K562 (cell line): Measurements from ENCODE around the gene KLHL29. TPM values are rescaled to one million over a fixed set of nuclear protein-coding genes. Genes with fewer than 3 reads are reported as not detected.

Experiments used
- ATAC-seq: fragments of 200-7000 bp; cut with Tn5 transposase; 3 replicates; pipeline ENCODE4 v1.9.1; 2020; ENCODE audit warnings: moderate library complexity
- BruUV-seq: library from RNA; stranded (reverse); fragments of 400-500 nt; replicated peaks from 2 replicates; lab custom pipeline; 2021; lab: Mats Ljungman, UMichigan
- CTCF ChIA-PET: fragments of 300-600 bp; formaldehyde crosslinking; extraction: SDS; loops from one replicate; lab custom pipeline; 2021; ENCODE audit warnings: low intra/inter-chr PET ratio; lab: Yijun Ruan, JAX
- POLR2A ChIA-PET: fragments of 300-600, 350-650 bp; sonication (Branson Sonifier 250); formaldehyde crosslinking; extraction: SDS; loops from one replicate; lab custom pipeline; 2021; ENCODE audit warnings: antibody characterized with exemption, inconsistent platforms; lab: Yijun Ruan, JAX
- DNase-seq, 4 experiments: peaks; one replicate each; pipeline versions ENCODE4 v3.0.0 to v3.0.0-alpha.2; 2011 to 2018; ENCODE audit warnings: low spot score in 3 of 4, mixed read lengths in 3 of 4; ENCODE audit errors: extremely low read depth in 1 of 4
- FAIRE-seq: peaks from 2 replicates; lab custom pipeline; 2011; peaks lifted over from hg19 to GRCh38; lab: Jason Lieb, UNC
- H2AFZ ChIP-seq: 2 replicates; pipeline ENCODE4 v1.6.0; 2011; ENCODE audit warnings: low read depth, low read length, control low read depth, inconsistent platforms
- H3K27ac ChIP-seq: fragments of 200-600 bp; 3 replicates; pipeline ENCODE4 v1.8.0; 2011; ENCODE audit warnings: low read depth, mild to moderate bottlenecking, control low read depth, inconsistent platforms, low read length, moderate library complexity, mixed read lengths; ENCODE audit errors: extremely low read depth
- H3K27me3 ChIP-seq, 2 experiments: fragments of 300-600 bp in 1 of 2; 2 replicates in 1 of 2; 3 replicates in 1 of 2; pipeline versions ENCODE4 v1.6.0 to v1.8.0; 2011; ENCODE audit warnings: inconsistent platforms in 2 of 2, low read length in 2 of 2, mild to moderate bottlenecking in 1 of 2, mixed read lengths in 1 of 2, moderate library complexity in 1 of 2; ENCODE audit not compliant: control insufficient read depth in 2 of 2, insufficient read depth in 2 of 2
- H3K36me3 ChIP-seq: fragments of 300-600 bp; 3 replicates; pipeline ENCODE4 v1.8.0; 2011; ENCODE audit warnings: mild to moderate bottlenecking, low read length, inconsistent platforms; ENCODE audit not compliant: control insufficient read depth, insufficient read depth
- H3K4me1 ChIP-seq, 2 experiments: fragments of 200-600 bp in 1 of 2; replicated peaks in 1 of 2; 2 replicates in 1 of 2; 3 replicates in 1 of 2; pipeline versions ENCODE4 v1.5.1 to v1.8.0; 2011; ENCODE audit warnings: inconsistent platforms in 2 of 2, low read length in 2 of 2, mild to moderate bottlenecking in 1 of 2, mixed read lengths in 1 of 2, moderate library complexity in 1 of 2; ENCODE audit not compliant: control insufficient read depth in 2 of 2, insufficient read depth in 2 of 2
- H3K4me2 ChIP-seq: 2 replicates; pipeline ENCODE4 v1.6.1; 2011; ENCODE audit warnings: low read length, control low read depth, inconsistent platforms, mixed read lengths; ENCODE audit not compliant: insufficient read depth
- H3K4me3 ChIP-seq: fragments of 200-600 bp; sonication (generic), shearing (Covaris generic); 2 replicates; pipeline ENCODE4 v1.5.1; 2016; ENCODE audit warnings: control low read depth, inconsistent platforms
- H3K79me2 ChIP-seq: fragments of 200-600 bp; 3 replicates; pipeline ENCODE4 v1.8.0; 2011; ENCODE audit warnings: low read length, inconsistent platforms; ENCODE audit not compliant: control insufficient read depth, insufficient read depth
- H3K9ac ChIP-seq, 2 experiments: 2 replicates each; pipeline versions ENCODE4 v1.6.0 to v1.6.1; 2011; ENCODE audit warnings: low read depth in 2 of 2, low read length in 2 of 2, control low read depth in 1 of 2, inconsistent platforms in 1 of 2, mild to moderate bottlenecking in 1 of 2, mixed read lengths in 1 of 2; ENCODE audit not compliant: insufficient read depth in 1 of 2
- H3K9me1 ChIP-seq: one replicate; pipeline ENCODE4 v1.6.0; 2011; ENCODE audit warnings: inconsistent platforms, mild to moderate bottlenecking, low read length, moderate library complexity; ENCODE audit not compliant: control insufficient read depth, insufficient read depth
- H3K9me3 ChIP-seq: replicated peaks from 2 replicates; pipeline ENCODE4 v1.5.1; 2011; ENCODE audit warnings: low read depth, low read length, inconsistent platforms; ENCODE audit not compliant: control insufficient read depth, insufficient read depth
- H4K20me1 ChIP-seq: replicated peaks from 2 replicates; pipeline ENCODE4 v1.6.1; 2011; ENCODE audit warnings: low read length, inconsistent platforms, mixed read lengths; ENCODE audit not compliant: control insufficient read depth, insufficient read depth
- ASH1L ChIP-seq: fragments of 450-650 bp; IDR thresholded peaks from 2 replicates; pipeline ENCODE4 v1.6.1; 2018; ENCODE audit warnings: borderline replicate concordance, mild to moderate bottlenecking, low read depth; ENCODE audit not compliant: partially characterized antibody
- BRF2 ChIP-seq: IDR thresholded peaks from 3 replicates; pipeline ENCODE4 v1.6.1; 2011; ENCODE audit warnings: borderline replicate concordance, mild to moderate bottlenecking; ENCODE audit not compliant: insufficient read length, insufficient read depth
- CBFB ChIP-seq: sonication (generic); formaldehyde crosslinking; IDR thresholded peaks from 2 replicates; pipeline ENCODE4 v1.4.0; 2020; ENCODE audit warnings: mild to moderate bottlenecking, missing genetic modification reagents
- ESRRB ChIP-seq: fragments of 250-450 bp; sonication (Bioruptor Pico); IDR thresholded peaks from 2 replicates; pipeline ENCODE4 v1.5.0; 2020; ENCODE audit warnings: mild to moderate bottlenecking, moderate library complexity, borderline replicate concordance
- POLR2AphosphoS2 ChIP-seq: IDR thresholded peaks from 2 replicates; pipeline ENCODE4 v1.6.1; 2012; ENCODE audit warnings: low read length, improper control_type of control experiment
- POLR3A ChIP-seq: IDR thresholded peaks from 2 replicates; pipeline ENCODE4 v1.6.1; 2011; ENCODE audit warnings: borderline replicate concordance, mild to moderate bottlenecking, moderate library complexity; ENCODE audit not compliant: insufficient read length, insufficient read depth; ENCODE audit errors: extremely low read depth
- RB1 ChIP-seq: fragments of 450-650 bp; IDR thresholded peaks from 2 replicates; pipeline ENCODE4 v1.6.1; 2017; ENCODE audit warnings: low read depth, mild to moderate bottlenecking
- THAP7 ChIP-seq: fragments of 250-450 bp; sonication (Bioruptor Pico); IDR thresholded peaks from 2 replicates; pipeline ENCODE4 v1.5.0; 2021
- ZBTB5 ChIP-seq: fragments of 450-650 bp; IDR thresholded peaks from 2 replicates; pipeline ENCODE4 v1.6.1; 2017; ENCODE audit warnings: antibody characterized with exemption
- ZNF318 ChIP-seq, 2 experiments: fragments of 450-650 bp; IDR thresholded peaks; 2 replicates each; pipeline ENCODE4 v1.6.1; 2016; ENCODE audit warnings: mild to moderate bottlenecking in 2 of 2, borderline replicate concordance in 1 of 2, low read depth in 1 of 2, moderate library complexity in 1 of 2
- WGBS: fragments of 100-300 bp; shearing (Covaris generic); methylation state at CpG from one replicate; pipeline ENCODE4 v1.1.6; 2016; ENCODE audit warnings: low coverage, mixed read lengths; ENCODE audit not compliant: insufficient coverage; ENCODE audit errors: missing lambda C conversion rate; 5-methylcytosine and 5-hydroxymethylcytosine counted together
- in situ Hi-C: fragments of 300-500 bp; cut with MboI; formaldehyde crosslinking; loops from 4 replicates; pipeline ENCODE4 v1.15.0; 2018; ENCODE audit warnings: inconsistent platforms, mixed read lengths
- intact Hi-C: fragments of 100-400 bp; cut with micrococcal nuclease; formaldehyde crosslinking; loops from 2 replicates; pipeline ENCODE4 v1.14.2; 2022
- polyA plus RNA-seq, 8 experiments: library from polyadenylated mRNA; depleted of rRNA in 4 of 8; stranded (reverse) in 5 of 8; unstranded in 3 of 8; fragments of >200 nt; fragmentation: Nextera tagmentation in 2 of 8; fragmentation: Illumina TruSeq in 1 of 8; extraction: Ambion mirVana in 2 of 8; extraction: Trizol in 1 of 8; gene quantifications; 2 replicates each; pipeline versions ENCODE4 v1.2.1 to v1.2.3, GENCODE V29; 2011 to 2014; ENCODE audit warnings: inconsistent platforms in 1 of 8, missing spikeins in 1 of 8
- total RNA-seq, 7 experiments: library from RNA; depleted of rRNA in 6 of 7; stranded (reverse); fragments of >200 nt in 6 of 7; fragmentation: Illumina TruSeq in 2 of 7; extraction: Trizol in 2 of 7; gene quantifications; 2 replicates each; pipeline versions ENCODE4 v1.2.1 to v1.2.3, GENCODE V29; 2011 to 2021; ENCODE audit warnings: low replicate concordance in 1 of 7

Gene KLHL29
- total and polyA plus RNA-seq, 9 of the 15 experiments (the other 6 are each of a cell fraction or from before 2014, with no cell fraction given) = 0.03 to 0.31 (median 0.08) TPM; not detected in 1

- Histone ChIP-seq H3K36me3 (no peaks in the 10 kb centered on the region), H3K27me3 (peaks cover 2 to 61% of the 10 kb centered on the region in 2 experiments; a peak in 2 of 5 replicates), H3K4me3 (no peak overlapping the region), H3K27ac (no peak overlapping the region), H3K9ac (no peak overlapping the region), H4K20me1 (no peaks in the 10 kb centered on the region), H2AFZ (no peak overlapping the region), H3K79me2 (no peaks in the 10 kb centered on the region), H3K4me1 (peaks cover 0 to 10% of the 10 kb centered on the region in 2 experiments; a peak in 2 of 5 replicates), H3K9me1 (no peaks in the 10 kb centered on the region), H3K9me3 (no peaks in the 10 kb centered on the region), H3K4me2 (no peak overlapping the region)
- in situ Hi-C loops (no loop called here), intact Hi-C loops (loop anchor here (5.0 kb wide), 1 partner anchor 157 kb away; no protein-coding TSS in a partner anchor)
- WGBS = 0% methylated on average over 6 of the region's 6 CpGs
- CTCF ChIA-PET = no interaction called here
- no peak for FAIRE-seq
- TF ChIP-seq ZBTB5 = no peak
- TF ChIP-seq ZNF318 (IDR thresholded peaks at IDR 0.05; ENCODE audit: borderline replicate concordance in 1 of 2, low read depth in 1 of 2) = no peak
- TF ChIP-seq CBFB = no peak
- no peak for TF ChIP-seq BRF2
- TF ChIP-seq POLR2AphosphoS2 = no peak
- TF ChIP-seq THAP7 (CRISPR knock-in tag) = no peak
- no peak for TF ChIP-seq ESRRB (CRISPR knock-in tag)
- no peak for TF ChIP-seq RB1
- TF ChIP-seq POLR3A = no peak
- no peak for TF ChIP-seq ASH1L
- DNase-seq = no peak
- no TSS peak for BruUV-seq
- ATAC-seq = no peak
- POLR2A ChIA-PET = no interaction called here
Measured at GRCh38 chr2:23354554-23354953, 30.4 kb upstream of the KLHL29 start.
